Suprapubic skin (tissue), 4 donors: ENCODE results near the gene DIP2C. TPM values are rescaled to one million over a fixed set of nuclear protein-coding genes. Genes with fewer than 3 reads are reported as not detected.

Experiments
- DNase-seq, 2 donors: peaks; one replicate each; pipeline ENCODE4 v3.0.0-alpha.2; 2019; ENCODE audit warnings: low spot score in 2 of 2
- H3K27ac ChIP-seq: fragments of 200-600 bp; sonication (generic); one replicate; pipeline ENCODE4 v1.5.1; 2019
- H3K27me3 ChIP-seq: fragments of 200-600 bp; sonication (generic); one replicate; pipeline ENCODE4 v1.5.1; 2019
- H3K36me3 ChIP-seq: fragments of 200-600 bp; sonication (generic); one replicate; pipeline ENCODE4 v1.5.1; 2019
- H3K4me1 ChIP-seq: fragments of 200-600 bp; sonication (generic); one replicate; pipeline ENCODE4 v1.5.1; 2019
- H3K4me3 ChIP-seq: fragments of 200-600 bp; sonication (generic); one replicate; pipeline ENCODE4 v1.5.1; 2019; ENCODE audit warnings: mild to moderate bottlenecking
- H3K9me3 ChIP-seq: fragments of 200-600 bp; sonication (generic); one replicate; pipeline ENCODE4 v1.5.1; 2019
- EP300 ChIP-seq: sonication (generic); formaldehyde crosslinking; IDR thresholded peaks from one replicate; pipeline ENCODE4 v1.6.1; 2017; ENCODE audit warnings: antibody characterized with exemption
- POLR2A ChIP-seq, 2 donors: fragments of 450-650 bp; IDR thresholded peaks; one replicate each; pipeline ENCODE4 v1.6.1; 2017; ENCODE audit warnings: antibody characterized with exemption in 2 of 2, mild to moderate bottlenecking in 2 of 2, moderate library complexity in 2 of 2
- POLR2AphosphoS5 ChIP-seq, 3 donors: sonication (generic); formaldehyde crosslinking; IDR thresholded peaks; one replicate each; pipeline ENCODE4 v1.6.1; 2017; ENCODE audit warnings: antibody characterized with exemption in 3 of 3
- WGBS: methylation state at CpG from one replicate; pipeline ENCODE4 v1.1.5; 2018; 5-methylcytosine and 5-hydroxymethylcytosine counted together
- total RNA-seq, 4 donors: library from RNA; depleted of rRNA; stranded (reverse); fragments of >200 nt; gene quantifications; one replicate each; pipeline ENCODE4 v1.1.0, GENCODE V29; 2016
- TF ChIP-seq, protein P1 (sequence below), 2 donors: fragments of 200-600 bp in 1 of 2; fragments of 450-650 bp in 1 of 2; sonication (generic) in 1 of 2; IDR thresholded peaks; one replicate each; pipeline ENCODE4 v1.5.1; 2016 to 2019; ENCODE audit warnings: antibody characterized with exemption in 2 of 2, mild to moderate bottlenecking in 1 of 2, moderate library complexity in 1 of 2

DIP2C gene
- total RNA-seq, 4 donors from 2014 or later: 6.7 to 23.3 (median 14.7) TPM

DNA sequence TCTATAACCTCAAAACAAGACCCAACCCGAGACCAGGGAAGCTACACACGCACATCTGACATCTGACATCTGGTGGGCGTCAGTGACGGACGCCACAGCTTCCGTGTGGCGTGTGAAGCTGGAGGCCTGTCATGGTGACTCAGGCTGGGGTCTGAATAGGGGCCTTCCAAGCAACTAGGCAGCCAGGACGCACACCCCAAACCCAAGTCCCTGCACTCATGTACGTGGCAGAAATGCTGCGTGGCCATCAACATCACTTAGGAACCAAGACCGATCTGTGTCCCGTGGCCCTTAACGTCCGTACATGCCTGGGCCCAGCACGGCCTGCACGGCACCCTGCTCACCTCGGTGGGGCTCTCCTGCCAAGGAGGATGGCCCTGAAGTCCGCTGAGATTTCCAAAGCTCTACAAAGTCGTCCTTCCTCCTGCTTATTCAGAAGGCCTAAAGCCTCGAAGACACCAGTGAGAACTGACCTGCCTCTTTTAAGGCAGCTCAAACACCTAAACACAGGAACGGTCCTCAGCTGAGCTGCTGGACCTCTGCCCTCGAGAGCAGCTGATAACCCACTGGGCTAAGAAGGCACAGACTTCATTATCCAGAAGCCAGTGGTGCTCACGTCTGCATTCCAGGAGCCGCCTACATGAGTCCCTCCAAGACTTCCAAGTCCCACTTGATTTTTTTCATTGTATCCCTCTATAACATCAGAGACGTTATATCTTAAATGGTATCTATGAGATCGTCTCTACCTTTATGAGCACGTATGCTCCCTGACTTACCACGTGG, 82.5 kb downstream of the DIP2C start:
- WGBS: 94% methylated on average over 25 of the region's 28 CpGs
- no peak for TF ChIP-seq EP300
- TF ChIP-seq, protein P1, sequence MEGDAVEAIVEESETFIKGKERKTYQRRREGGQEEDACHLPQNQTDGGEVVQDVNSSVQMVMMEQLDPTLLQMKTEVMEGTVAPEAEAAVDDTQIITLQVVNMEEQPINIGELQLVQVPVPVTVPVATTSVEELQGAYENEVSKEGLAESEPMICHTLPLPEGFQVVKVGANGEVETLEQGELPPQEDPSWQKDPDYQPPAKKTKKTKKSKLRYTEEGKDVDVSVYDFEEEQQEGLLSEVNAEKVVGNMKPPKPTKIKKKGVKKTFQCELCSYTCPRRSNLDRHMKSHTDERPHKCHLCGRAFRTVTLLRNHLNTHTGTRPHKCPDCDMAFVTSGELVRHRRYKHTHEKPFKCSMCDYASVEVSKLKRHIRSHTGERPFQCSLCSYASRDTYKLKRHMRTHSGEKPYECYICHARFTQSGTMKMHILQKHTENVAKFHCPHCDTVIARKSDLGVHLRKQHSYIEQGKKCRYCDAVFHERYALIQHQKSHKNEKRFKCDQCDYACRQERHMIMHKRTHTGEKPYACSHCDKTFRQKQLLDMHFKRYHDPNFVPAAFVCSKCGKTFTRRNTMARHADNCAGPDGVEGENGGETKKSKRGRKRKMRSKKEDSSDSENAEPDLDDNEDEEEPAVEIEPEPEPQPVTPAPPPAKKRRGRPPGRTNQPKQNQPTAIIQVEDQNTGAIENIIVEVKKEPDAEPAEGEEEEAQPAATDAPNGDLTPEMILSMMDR (IDR thresholded peaks at IDR 0.05): no peak
- no peak for TF ChIP-seq POLR2A (IDR thresholded peaks at IDR 0.05)
- TF ChIP-seq POLR2AphosphoS5 (IDR thresholded peaks at IDR 0.05): no peak
- DNase-seq: no peak
- Histone ChIP-seq H3K27ac (no peak overlapping the region), H3K27me3 (no peaks in the 10 kb centered on the region), H3K36me3 (no peaks in the 10 kb centered on the region), H3K4me1 (peaks cover 3% of the 10 kb centered on the region), H3K4me3 (no peak overlapping the region), H3K9me3 (no peaks in the 10 kb centered on the region)

DNA sequence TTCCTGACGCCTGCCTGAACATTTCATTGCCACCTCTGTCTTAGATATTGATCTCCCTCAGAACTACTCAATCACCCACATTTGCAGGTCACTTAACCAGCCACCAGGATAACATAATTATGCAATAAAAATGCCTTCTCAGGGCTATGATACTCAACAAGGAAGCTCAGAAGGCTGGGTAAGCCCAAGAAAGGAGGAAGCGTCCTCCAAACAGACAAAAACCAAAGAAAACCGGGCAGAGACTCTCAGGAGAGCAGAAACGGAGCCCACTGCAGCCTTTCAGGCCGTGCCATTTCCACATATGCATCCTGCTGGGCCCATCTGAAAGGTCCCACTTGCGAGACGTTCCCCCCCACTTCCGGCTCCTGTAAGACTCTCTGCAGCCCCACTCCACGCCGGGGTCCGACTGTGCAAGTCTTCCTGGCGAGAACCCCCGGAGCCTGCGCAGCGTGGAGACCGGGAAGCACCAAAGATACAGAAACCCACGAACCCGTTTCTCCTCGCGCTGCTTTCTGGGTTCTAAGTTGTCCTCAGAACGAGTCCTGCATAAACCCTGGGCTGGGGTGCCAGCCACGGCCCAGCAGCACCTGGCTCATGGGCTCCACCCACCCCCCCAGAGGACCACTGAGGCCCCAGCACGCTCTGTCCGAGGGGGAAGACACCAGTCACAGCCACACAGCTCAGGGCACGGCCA, 83.7 kb downstream of the DIP2C start:
- Histone ChIP-seq H3K4me1 (peaks cover 11% of the 10 kb centered on the region), H3K27me3 (no peaks in the 10 kb centered on the region), H3K27ac (no peak overlapping the region), H3K9me3 (no peaks in the 10 kb centered on the region), H3K36me3 (no peaks in the 10 kb centered on the region), H3K4me3 (no peak overlapping the region)
- TF ChIP-seq, protein P1 (IDR thresholded peaks at IDR 0.05): no peak
- no peak for TF ChIP-seq POLR2AphosphoS5 (IDR thresholded peaks at IDR 0.05)
- no peak for TF ChIP-seq POLR2A (IDR thresholded peaks at IDR 0.05)
- no peak for TF ChIP-seq EP300
- 87% methylated on average over 24 of the region's 25 CpGs for WGBS
- no peak for DNase-seq

- H3K27ac ChIP-seq: no peak overlapping the region
- peaks cover 19% of the 10 kb centered on the region for H3K4me1 ChIP-seq
- TF ChIP-seq POLR2AphosphoS5 (IDR thresholded peaks at IDR 0.05): no peak
- no peak for TF ChIP-seq EP300
- TF ChIP-seq POLR2A (IDR thresholded peaks at IDR 0.05): no peak
- TF ChIP-seq, protein P1 (IDR thresholded peaks at IDR 0.05): no peak
- H3K27me3 ChIP-seq: no peaks in the 10 kb centered on the region
- H3K36me3 ChIP-seq: no peaks in the 10 kb centered on the region
- 93% methylated on average over 21 of the region's 21 CpGs for WGBS
- no peak overlapping the region for H3K4me3 ChIP-seq
- no peaks in the 10 kb centered on the region for H3K9me3 ChIP-seq
- peak in 1 of 2 donors; percentile 32 for DNase-seq
Observed at GRCh38 chr10:604716-605631, 84.5 kb downstream of the DIP2C start.

GRCh38 chr10:603745-604144, 85.7 kb downstream of the DIP2C start:
- DNase-seq: peak in 1 of 2 donors; percentile 40

More at GRCh38 chr10:603745-604144, 85.7 kb downstream of the DIP2C start:
- peaks cover 25% of the 10 kb centered on the region for H3K4me1 ChIP-seq
- no peaks in the 10 kb centered on the region for H3K36me3 ChIP-seq
- no peaks in the 10 kb centered on the region for H3K9me3 ChIP-seq
- 79% methylated on average over 6 of the region's 6 CpGs for WGBS
- H3K4me3 ChIP-seq: no peak overlapping the region
- no peaks in the 10 kb centered on the region for H3K27me3 ChIP-seq
- no peak overlapping the region for H3K27ac ChIP-seq
- TF ChIP-seq, protein P1 (IDR thresholded peaks at IDR 0.05): no peak
- TF ChIP-seq POLR2AphosphoS5 (IDR thresholded peaks at IDR 0.05) (no peak), EP300 (no peak)
